Measurements from ENCODE around the gene IZUMO4. TPM values are rescaled to one million over a fixed set of nuclear protein-coding genes. Genes with fewer than 3 reads are reported as not detected.

IZUMO4 gene
- total and polyA plus RNA-seq, 4 experiments from 2014 or later: 0.84 to 22.1 (median 9.9) TPM

DNA sequence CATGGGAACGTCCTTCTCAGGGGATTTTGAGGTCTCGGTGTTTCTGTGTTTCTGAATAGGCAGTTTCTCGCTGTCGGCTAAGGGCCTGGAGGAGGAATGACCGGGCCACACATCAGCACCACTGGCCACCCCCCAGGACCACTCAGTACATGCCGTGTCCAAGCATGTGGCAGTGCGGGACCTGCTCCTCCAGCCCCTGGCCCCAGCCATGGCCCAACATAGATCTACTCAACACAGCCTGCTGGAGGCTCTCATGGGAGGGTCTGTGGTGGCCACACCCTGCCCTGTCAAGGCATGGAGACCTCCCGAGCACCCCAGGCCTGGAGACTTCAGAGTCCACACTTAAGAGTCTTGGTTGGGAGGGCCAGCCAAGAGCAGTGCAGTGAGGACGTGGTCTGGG lies 17.5 kb downstream of the IZUMO4 start:
- H3K4me3 ChIP-seq (ENCODE audit: low read length in 2 of 2): no peak overlapping the region
- no peaks in the 10 kb centered on the region for H3K27me3 ChIP-seq (ENCODE audit: insufficient read depth, low read length)
- no peak overlapping the region for H3K27ac ChIP-seq (ENCODE audit: low read depth, low read length)
- ChIA-PET CTCF (ENCODE audit: partially characterized antibody) (no interaction called here), POLR2A (ENCODE audit: partially characterized antibody) (no interaction called here)
- no peaks in the 10 kb centered on the region for H3K9me3 ChIP-seq (ENCODE audit: control insufficient read depth in 1 of 2, low read length in 2 of 2)
- H3K36me3 Mint-ChIP-seq: peaks cover 30 to 40% of the 10 kb centered on the region in 2 donors
- H3K9me3 Mint-ChIP-seq: no peaks in the 10 kb centered on the region
- no peak for DNase-seq
- peaks cover 82% of the 10 kb centered on the region for H3K36me3 ChIP-seq (ENCODE audit: insufficient read depth, low read length)
- peaks cover 0 to 8% (median 4%) of the 10 kb centered on the region in 4 donors for H3K4me1 Mint-ChIP-seq
- H3K4me1 ChIP-seq (ENCODE audit: insufficient read depth, low read length): no peaks in the 10 kb centered on the region
- no peaks in the 10 kb centered on the region for H3K27me3 Mint-ChIP-seq
- peak overlapping the region in 2 of 7 donors; percentile 3 to 15 for H3K27ac Mint-ChIP-seq
- intact Hi-C loops (cut with micrococcal nuclease): no loop called here
- peak overlapping the region in 1 of 8 donors; percentile 53 for H3K4me3 Mint-ChIP-seq

DNA sequence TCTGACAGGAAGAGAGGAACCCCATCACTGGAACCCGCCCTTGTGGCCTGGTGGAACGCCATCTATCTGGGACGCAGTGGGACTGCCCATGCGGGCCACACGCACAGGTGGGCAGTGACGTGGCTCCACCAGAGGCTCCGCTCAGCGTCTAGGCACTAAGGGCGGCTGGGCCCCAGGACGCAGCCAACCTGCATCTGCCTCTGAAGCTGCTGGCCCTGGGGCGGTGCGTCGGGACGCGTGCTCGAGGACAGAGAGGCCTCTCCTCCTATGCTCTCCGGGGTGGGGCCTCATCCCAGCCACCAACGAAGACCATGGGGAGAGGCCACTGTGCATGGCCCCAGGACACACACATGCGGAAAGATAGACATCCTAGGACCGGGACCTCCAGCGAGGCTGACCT lies 18.1 kb downstream of the IZUMO4 start:
- H3K36me3 Mint-ChIP-seq: peaks cover 27 to 37% of the 10 kb centered on the region in 2 donors
- H3K4me3 Mint-ChIP-seq: no peak overlapping the region
- no peaks in the 10 kb centered on the region for H3K9me3 ChIP-seq (ENCODE audit: control insufficient read depth in 1 of 2, low read length in 2 of 2)
- no peak overlapping the region for H3K4me3 ChIP-seq (ENCODE audit: low read length in 2 of 2)
- H3K27me3 Mint-ChIP-seq: no peaks in the 10 kb centered on the region
- peaks cover 0 to 8% (median 4%) of the 10 kb centered on the region in 4 donors for H3K4me1 Mint-ChIP-seq
- no peaks in the 10 kb centered on the region for H3K9me3 Mint-ChIP-seq
- ChIA-PET CTCF (ENCODE audit: partially characterized antibody) (no interaction called here), POLR2A (ENCODE audit: partially characterized antibody) (no interaction called here)
- H3K36me3 ChIP-seq (ENCODE audit: insufficient read depth, low read length): peaks cover 80% of the 10 kb centered on the region
- no peaks in the 10 kb centered on the region for H3K4me1 ChIP-seq (ENCODE audit: insufficient read depth, low read length)
- no peak overlapping the region for H3K27ac Mint-ChIP-seq
- no peak for DNase-seq
- H3K27ac ChIP-seq (ENCODE audit: low read depth, low read length): no peak overlapping the region
- H3K27me3 ChIP-seq (ENCODE audit: insufficient read depth, low read length): no peaks in the 10 kb centered on the region
- intact Hi-C loops (cut with micrococcal nuclease): no loop called here

DNA sequence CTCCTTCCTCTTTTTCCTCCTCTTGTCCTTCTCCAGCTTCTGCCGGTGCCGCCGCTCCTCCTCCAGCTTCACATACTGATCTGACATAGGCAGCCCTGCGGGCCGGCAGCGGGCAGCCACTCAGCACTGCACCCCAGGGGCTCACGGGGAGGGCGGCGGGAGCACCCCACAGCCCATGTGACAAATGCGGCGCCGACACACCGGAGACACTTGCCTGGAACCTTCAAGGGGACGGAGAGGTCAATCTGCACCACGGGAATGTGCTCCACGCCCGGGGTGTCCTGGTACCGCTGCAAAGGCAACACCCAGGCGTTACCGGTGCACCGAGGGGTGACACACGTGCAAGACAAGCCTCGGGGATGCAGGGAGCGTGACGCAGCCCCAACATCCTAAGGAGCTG lies 18.6 kb downstream of the IZUMO4 start:
- peaks cover 27 to 40% of the 10 kb centered on the region in 2 donors for H3K36me3 Mint-ChIP-seq

DNA sequence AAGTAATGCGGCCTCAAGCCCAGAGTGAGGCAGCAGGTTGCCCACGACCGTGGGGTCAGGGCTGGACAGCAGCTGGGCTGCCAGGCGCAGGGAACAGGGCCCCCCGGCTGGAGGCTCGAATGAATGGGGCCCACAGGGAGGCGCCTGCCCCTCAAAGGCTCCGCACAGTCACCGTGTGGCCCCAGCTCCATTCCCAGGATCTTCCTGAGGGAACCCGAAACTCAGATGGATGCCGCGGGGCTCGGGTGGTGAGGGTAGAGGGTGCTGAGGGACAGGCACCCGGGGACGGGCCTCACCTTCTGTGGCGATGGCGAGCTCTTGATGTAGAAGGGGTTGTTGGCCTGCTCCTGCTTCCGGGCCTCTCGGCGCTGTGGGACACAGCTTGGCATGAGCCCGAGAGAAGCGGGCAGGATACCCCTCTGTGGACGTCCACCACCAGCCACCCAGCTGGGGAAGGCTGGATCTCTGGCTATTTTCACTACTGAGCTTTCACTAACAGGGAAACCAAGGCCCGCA lies 19.3 kb downstream of the IZUMO4 start:
- Histone ChIP-seq H3K27ac (ENCODE audit: low read depth, low read length) (no peak overlapping the region), H3K36me3 (ENCODE audit: insufficient read depth, low read length) (peaks cover 80% of the 10 kb centered on the region), H3K4me3 (ENCODE audit: low read length in 2 of 2) (no peak overlapping the region), H3K9me3 (ENCODE audit: control insufficient read depth in 1 of 2, low read length in 2 of 2) (no peaks in the 10 kb centered on the region), H3K27me3 (ENCODE audit: insufficient read depth, low read length) (no peaks in the 10 kb centered on the region), H3K4me1 (ENCODE audit: insufficient read depth, low read length) (no peaks in the 10 kb centered on the region)
- no peak overlapping the region for H3K4me3 Mint-ChIP-seq
- no peak for DNase-seq
- no peaks in the 10 kb centered on the region for H3K9me3 Mint-ChIP-seq
- peaks cover 0 to 8% (median 4%) of the 10 kb centered on the region in 4 donors for H3K4me1 Mint-ChIP-seq
- no peaks in the 10 kb centered on the region for H3K27me3 Mint-ChIP-seq
- peaks cover 27 to 42% of the 10 kb centered on the region in 2 donors for H3K36me3 Mint-ChIP-seq
- ChIA-PET POLR2A (ENCODE audit: partially characterized antibody) (no interaction called here), CTCF (ENCODE audit: partially characterized antibody) (interaction anchor here (0.6 to 1.4 kb wide), 2 partner anchors 46 to 228 kb away, joined by 3 to 5 read pairs; no protein-coding TSS in a partner anchor)
- no peak overlapping the region for H3K27ac Mint-ChIP-seq
- intact Hi-C loops (cut with micrococcal nuclease): no loop called here

More for the DNA sequence above, 18.6 kb downstream of the IZUMO4 start:
- no peak overlapping the region for H3K4me3 ChIP-seq (ENCODE audit: low read length in 2 of 2)
- intact Hi-C loops (cut with micrococcal nuclease): no loop called here
- H3K36me3 ChIP-seq (ENCODE audit: insufficient read depth, low read length): peaks cover 80% of the 10 kb centered on the region
- no peak overlapping the region for H3K27ac ChIP-seq (ENCODE audit: low read depth, low read length)
- ChIA-PET CTCF (ENCODE audit: partially characterized antibody) (interaction anchor here (1.4 kb wide), 1 partner anchor 45 kb away, joined by 5 read pairs; no protein-coding TSS in a partner anchor), POLR2A (ENCODE audit: partially characterized antibody) (no interaction called here)
- no peaks in the 10 kb centered on the region for H3K9me3 Mint-ChIP-seq
- H3K4me3 Mint-ChIP-seq: no peak overlapping the region
- no peaks in the 10 kb centered on the region for H3K4me1 ChIP-seq (ENCODE audit: insufficient read depth, low read length)
- no peak overlapping the region for H3K27ac Mint-ChIP-seq
- H3K9me3 ChIP-seq (ENCODE audit: control insufficient read depth in 1 of 2, low read length in 2 of 2): no peaks in the 10 kb centered on the region
- peaks cover 0 to 8% (median 4%) of the 10 kb centered on the region in 4 donors for H3K4me1 Mint-ChIP-seq
- no peaks in the 10 kb centered on the region for H3K27me3 ChIP-seq (ENCODE audit: insufficient read depth, low read length)
- H3K27me3 Mint-ChIP-seq: no peaks in the 10 kb centered on the region
- DNase-seq: no peak

DNA sequence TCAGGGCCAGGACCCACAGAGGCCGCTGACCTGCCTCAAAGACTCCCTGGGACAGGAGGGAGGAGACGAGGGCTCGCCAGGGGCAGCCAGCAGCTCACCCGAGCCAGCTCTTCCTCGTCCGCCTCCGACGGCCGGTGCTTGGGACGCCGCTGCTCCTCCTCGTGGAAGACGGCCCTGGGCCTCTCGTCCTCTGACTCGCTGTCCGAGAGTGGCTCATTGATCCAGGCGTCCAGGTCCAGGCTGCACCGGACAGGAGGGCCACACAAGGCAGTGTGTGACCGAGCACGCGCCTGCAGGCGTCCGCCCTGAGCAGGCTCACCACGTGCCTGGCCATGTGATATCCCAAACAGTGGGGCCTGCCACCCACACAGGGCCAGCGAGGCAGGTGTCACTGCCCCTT lies 19.8 kb downstream of the IZUMO4 start:
- H3K4me1 ChIP-seq (ENCODE audit: insufficient read depth, low read length): no peaks in the 10 kb centered on the region
- no peak for DNase-seq
- no peaks in the 10 kb centered on the region for H3K9me3 ChIP-seq (ENCODE audit: control insufficient read depth in 1 of 2, low read length in 2 of 2)
- CTCF ChIA-PET (ENCODE audit: partially characterized antibody): interaction anchor here (0.6 to 1.4 kb wide), 2 partner anchors 46 to 229 kb away, joined by 3 to 5 read pairs; no protein-coding TSS in a partner anchor
- Mint-ChIP-seq H3K4me3 (peak overlapping the region in 1 of 8 donors; percentile 36), H3K4me1 (peaks cover 0 to 8% (median 4%) of the 10 kb centered on the region in 4 donors), H3K9me3 (no peaks in the 10 kb centered on the region), H3K27ac (no peak overlapping the region), H3K36me3 (peaks cover 31 to 47% of the 10 kb centered on the region in 2 donors), H3K27me3 (no peaks in the 10 kb centered on the region)
- no peaks in the 10 kb centered on the region for H3K27me3 ChIP-seq (ENCODE audit: insufficient read depth, low read length)
- intact Hi-C loops (cut with micrococcal nuclease): no loop called here
- H3K36me3 ChIP-seq (ENCODE audit: insufficient read depth, low read length): peaks cover 83% of the 10 kb centered on the region
- no peak overlapping the region for H3K27ac ChIP-seq (ENCODE audit: low read depth, low read length)
- POLR2A ChIA-PET (ENCODE audit: partially characterized antibody): no interaction called here
- no peak overlapping the region for H3K4me3 ChIP-seq (ENCODE audit: low read length in 2 of 2)

DNA sequence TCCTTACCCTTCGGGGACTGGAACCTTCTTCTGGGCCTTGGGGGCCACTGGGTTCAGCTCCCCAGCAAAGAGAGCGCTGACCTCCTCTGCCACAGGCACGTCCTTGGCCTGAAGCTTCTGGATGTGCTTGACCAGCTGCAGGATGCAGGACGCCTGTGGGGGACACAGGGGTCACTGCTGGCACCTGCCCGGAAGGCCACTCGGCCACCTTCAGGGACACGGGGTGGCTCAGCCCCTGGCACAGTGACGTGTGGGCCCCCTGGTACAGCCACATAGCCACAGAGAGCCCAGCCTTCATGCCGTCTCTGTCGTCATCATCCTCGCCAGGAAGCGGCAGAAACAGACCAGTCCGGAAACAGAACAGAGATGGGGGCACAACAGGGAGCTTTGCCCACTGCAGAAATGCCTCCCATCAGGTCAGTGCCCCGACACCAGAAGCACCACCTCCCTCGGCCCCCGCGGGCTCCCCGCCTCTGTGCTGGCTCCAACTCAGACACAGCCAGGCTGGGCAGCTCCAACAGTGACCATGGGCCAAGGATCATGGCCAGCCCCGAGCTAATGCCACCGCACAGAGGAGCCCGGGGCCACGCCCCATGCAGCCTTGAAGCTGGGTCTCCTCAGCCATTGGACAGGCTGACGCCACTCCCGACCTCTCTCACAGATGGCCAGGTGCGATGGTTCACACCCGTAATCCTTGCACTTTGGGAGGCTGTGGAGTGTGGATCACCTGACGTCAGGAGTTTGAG lies 20.7 kb downstream of the IZUMO4 start:
- no peaks in the 10 kb centered on the region for H3K4me1 ChIP-seq (ENCODE audit: insufficient read depth, low read length)
- Mint-ChIP-seq H3K36me3 (peaks cover 31 to 46% of the 10 kb centered on the region in 2 donors), H3K4me3 (no peak overlapping the region), H3K27ac (no peak overlapping the region), H3K27me3 (no peaks in the 10 kb centered on the region), H3K4me1 (peaks cover 0 to 6% (median 3%) of the 10 kb centered on the region in 4 donors), H3K9me3 (no peaks in the 10 kb centered on the region)
- no peaks in the 10 kb centered on the region for H3K27me3 ChIP-seq (ENCODE audit: insufficient read depth, low read length)
- DNase-seq: no peak
- no peak overlapping the region for H3K4me3 ChIP-seq (ENCODE audit: low read length in 2 of 2)
- peaks cover 83% of the 10 kb centered on the region for H3K36me3 ChIP-seq (ENCODE audit: insufficient read depth, low read length)
- CTCF ChIA-PET (ENCODE audit: partially characterized antibody): no interaction called here
- intact Hi-C loops (cut with micrococcal nuclease): no loop called here
- no peak overlapping the region for H3K27ac ChIP-seq (ENCODE audit: low read depth, low read length)
- POLR2A ChIA-PET (ENCODE audit: partially characterized antibody): no interaction called here
- no peaks in the 10 kb centered on the region for H3K9me3 ChIP-seq (ENCODE audit: control insufficient read depth in 1 of 2, low read length in 2 of 2)

DNA sequence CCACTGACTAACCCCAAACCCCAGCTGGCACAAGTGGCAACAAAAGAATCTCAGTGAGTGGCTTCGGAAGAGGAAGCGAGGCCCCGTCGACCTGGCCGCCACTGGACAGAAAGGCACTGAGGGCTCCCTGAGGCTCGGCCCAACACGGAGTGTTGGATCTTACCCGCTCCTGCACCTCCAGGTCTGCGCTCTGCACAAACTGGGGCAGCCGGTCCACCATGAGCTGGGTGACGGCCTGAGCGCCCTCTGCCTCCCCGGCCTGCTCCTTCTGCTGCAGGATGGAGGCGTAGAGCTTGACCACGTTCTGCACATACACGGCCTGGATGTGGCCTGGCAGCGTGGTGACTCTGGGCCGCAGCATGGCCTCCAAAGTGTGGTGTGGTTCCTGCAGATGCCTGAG lies 21.7 kb downstream of the IZUMO4 start:
- Histone ChIP-seq H3K4me3 (ENCODE audit: low read length in 2 of 2) (no peak overlapping the region), H3K4me1 (ENCODE audit: insufficient read depth, low read length) (no peaks in the 10 kb centered on the region), H3K36me3 (ENCODE audit: insufficient read depth, low read length) (peaks cover 85% of the 10 kb centered on the region), H3K9me3 (ENCODE audit: control insufficient read depth in 1 of 2, low read length in 2 of 2) (no peaks in the 10 kb centered on the region), H3K27ac (ENCODE audit: low read depth, low read length) (no peak overlapping the region), H3K27me3 (ENCODE audit: insufficient read depth, low read length) (no peaks in the 10 kb centered on the region)
- H3K4me1 Mint-ChIP-seq: peaks cover 0 to 5% (median 2%) of the 10 kb centered on the region in 4 donors
- POLR2A ChIA-PET (ENCODE audit: partially characterized antibody): no interaction called here
- DNase-seq: no peak
- intact Hi-C loops (cut with micrococcal nuclease): no loop called here
- H3K4me3 Mint-ChIP-seq: no peak overlapping the region
- H3K27me3 Mint-ChIP-seq: no peaks in the 10 kb centered on the region
- H3K9me3 Mint-ChIP-seq: no peaks in the 10 kb centered on the region
- CTCF ChIA-PET (ENCODE audit: partially characterized antibody): no interaction called here
- H3K27ac Mint-ChIP-seq: peak overlapping the region in 2 of 7 donors; percentile 22 to 64
- peaks cover 29 to 49% of the 10 kb centered on the region in 2 donors for H3K36me3 Mint-ChIP-seq
